Ishikawa (cell line): ENCODE data around the gene CCDC57.

Experiments used
- CEBPB ChIP-seq: IDR thresholded peaks from 2 replicates; pipeline ENCODE4 v1.6.1; 2012
- CREB1 ChIP-seq: IDR thresholded peaks from 2 replicates; pipeline ENCODE4 v1.6.1; 2012; ENCODE audit warnings: low read depth
- EGR1 ChIP-seq: IDR thresholded peaks from 2 replicates; pipeline ENCODE4 v1.6.1; 2012
- EP300 ChIP-seq: IDR thresholded peaks from 2 replicates; pipeline ENCODE4 v1.6.1; 2012; ENCODE audit warnings: borderline replicate concordance
- FOXM1 ChIP-seq: IDR thresholded peaks from 2 replicates; pipeline ENCODE4 v1.6.1; 2012; ENCODE audit warnings: low read depth, borderline replicate concordance
- NFIC ChIP-seq: IDR thresholded peaks from 2 replicates; pipeline ENCODE4 v1.6.1; 2012
- RAD21 ChIP-seq: IDR thresholded peaks from 2 replicates; pipeline ENCODE4 v1.6.1; 2012; ENCODE audit warnings: low read depth
- TAF1 ChIP-seq: IDR thresholded peaks from 2 replicates; pipeline ENCODE4 v1.6.1; 2012; ENCODE audit warnings: low read depth, mild to moderate bottlenecking
- TCF12 ChIP-seq: IDR thresholded peaks from 2 replicates; pipeline ENCODE4 v1.6.1; 2012; ENCODE audit warnings: low read depth
- TEAD4 ChIP-seq: IDR thresholded peaks from 2 replicates; pipeline ENCODE4 v1.6.1; 2012
- YY1 ChIP-seq: IDR thresholded peaks from 2 replicates; pipeline ENCODE4 v1.6.1; 2012; ENCODE audit warnings: low read depth
- ZBTB7A ChIP-seq: IDR thresholded peaks from 2 replicates; pipeline ENCODE4 v1.6.1; 2012; ENCODE audit warnings: low read depth
- TF ChIP-seq, protein P1 (sequence below): IDR thresholded peaks from 2 replicates; pipeline ENCODE4 v1.6.1; 2012
- TF ChIP-seq, protein P2 (sequence below): IDR thresholded peaks from 2 replicates; pipeline ENCODE4 v1.6.1; 2012; ENCODE audit warnings: low read depth, mild to moderate bottlenecking
- TF ChIP-seq, protein P3 (sequence below): IDR thresholded peaks from 2 replicates; pipeline ENCODE4 v1.6.1; 2012

The CCDC57 gene

DNA sequence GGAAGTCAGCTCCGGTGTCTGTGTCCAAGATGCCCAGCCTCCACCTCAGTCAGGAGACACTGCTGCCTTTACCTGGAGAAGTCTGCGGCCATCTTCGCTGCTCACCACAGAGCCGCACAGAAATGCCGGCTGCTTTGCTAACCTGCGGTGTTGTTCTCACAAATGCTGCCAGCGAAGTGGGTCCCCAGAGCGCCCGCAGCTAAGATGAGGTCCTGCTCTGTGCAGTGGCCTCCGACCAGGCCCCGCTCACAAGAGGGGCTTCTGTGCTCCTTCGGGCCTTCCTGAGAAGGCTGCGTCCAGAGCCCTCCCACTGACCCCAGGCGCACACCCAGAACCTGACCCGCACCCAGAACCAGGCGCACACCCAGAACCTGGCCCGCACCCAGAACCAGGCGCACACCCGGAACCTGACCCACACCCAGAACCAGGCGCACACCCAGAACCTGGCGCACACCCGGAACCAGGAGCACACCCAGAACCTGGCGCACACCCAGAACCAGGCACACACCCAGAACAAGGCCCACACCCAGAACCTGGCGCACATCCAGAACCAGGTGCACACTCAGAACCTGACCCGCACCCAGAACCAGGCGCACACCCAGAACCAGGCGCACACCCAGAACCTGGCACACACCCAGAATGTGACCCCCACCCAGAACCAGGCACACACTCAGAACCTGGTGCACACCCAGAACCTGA lies 63.1 kb downstream of the CCDC57 start:
- TF ChIP-seq, protein P1, sequence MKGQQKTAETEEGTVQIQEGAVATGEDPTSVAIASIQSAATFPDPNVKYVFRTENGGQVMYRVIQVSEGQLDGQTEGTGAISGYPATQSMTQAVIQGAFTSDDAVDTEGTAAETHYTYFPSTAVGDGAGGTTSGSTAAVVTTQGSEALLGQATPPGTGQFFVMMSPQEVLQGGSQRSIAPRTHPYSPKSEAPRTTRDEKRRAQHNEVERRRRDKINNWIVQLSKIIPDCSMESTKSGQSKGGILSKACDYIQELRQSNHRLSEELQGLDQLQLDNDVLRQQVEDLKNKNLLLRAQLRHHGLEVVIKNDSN = no peak
- TF ChIP-seq, protein P2, sequence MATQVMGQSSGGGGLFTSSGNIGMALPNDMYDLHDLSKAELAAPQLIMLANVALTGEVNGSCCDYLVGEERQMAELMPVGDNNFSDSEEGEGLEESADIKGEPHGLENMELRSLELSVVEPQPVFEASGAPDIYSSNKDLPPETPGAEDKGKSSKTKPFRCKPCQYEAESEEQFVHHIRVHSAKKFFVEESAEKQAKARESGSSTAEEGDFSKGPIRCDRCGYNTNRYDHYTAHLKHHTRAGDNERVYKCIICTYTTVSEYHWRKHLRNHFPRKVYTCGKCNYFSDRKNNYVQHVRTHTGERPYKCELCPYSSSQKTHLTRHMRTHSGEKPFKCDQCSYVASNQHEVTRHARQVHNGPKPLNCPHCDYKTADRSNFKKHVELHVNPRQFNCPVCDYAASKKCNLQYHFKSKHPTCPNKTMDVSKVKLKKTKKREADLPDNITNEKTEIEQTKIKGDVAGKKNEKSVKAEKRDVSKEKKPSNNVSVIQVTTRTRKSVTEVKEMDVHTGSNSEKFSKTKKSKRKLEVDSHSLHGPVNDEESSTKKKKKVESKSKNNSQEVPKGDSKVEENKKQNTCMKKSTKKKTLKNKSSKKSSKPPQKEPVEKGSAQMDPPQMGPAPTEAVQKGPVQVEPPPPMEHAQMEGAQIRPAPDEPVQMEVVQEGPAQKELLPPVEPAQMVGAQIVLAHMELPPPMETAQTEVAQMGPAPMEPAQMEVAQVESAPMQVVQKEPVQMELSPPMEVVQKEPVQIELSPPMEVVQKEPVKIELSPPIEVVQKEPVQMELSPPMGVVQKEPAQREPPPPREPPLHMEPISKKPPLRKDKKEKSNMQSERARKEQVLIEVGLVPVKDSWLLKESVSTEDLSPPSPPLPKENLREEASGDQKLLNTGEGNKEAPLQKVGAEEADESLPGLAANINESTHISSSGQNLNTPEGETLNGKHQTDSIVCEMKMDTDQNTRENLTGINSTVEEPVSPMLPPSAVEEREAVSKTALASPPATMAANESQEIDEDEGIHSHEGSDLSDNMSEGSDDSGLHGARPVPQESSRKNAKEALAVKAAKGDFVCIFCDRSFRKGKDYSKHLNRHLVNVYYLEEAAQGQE = no peak
- TF ChIP-seq NFIC (no peak), TAF1 (no peak), ZBTB7A (no peak), TCF12 (no peak), RAD21 (no peak), CEBPB (no peak), FOXM1 (no peak), TEAD4 (no peak), YY1 (no peak), EP300 (no peak), EGR1 (no peak), CREB1 (no peak)
- TF ChIP-seq, protein P3, sequence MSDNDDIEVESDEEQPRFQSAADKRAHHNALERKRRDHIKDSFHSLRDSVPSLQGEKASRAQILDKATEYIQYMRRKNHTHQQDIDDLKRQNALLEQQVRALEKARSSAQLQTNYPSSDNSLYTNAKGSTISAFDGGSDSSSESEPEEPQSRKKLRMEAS = no peak

DNA sequence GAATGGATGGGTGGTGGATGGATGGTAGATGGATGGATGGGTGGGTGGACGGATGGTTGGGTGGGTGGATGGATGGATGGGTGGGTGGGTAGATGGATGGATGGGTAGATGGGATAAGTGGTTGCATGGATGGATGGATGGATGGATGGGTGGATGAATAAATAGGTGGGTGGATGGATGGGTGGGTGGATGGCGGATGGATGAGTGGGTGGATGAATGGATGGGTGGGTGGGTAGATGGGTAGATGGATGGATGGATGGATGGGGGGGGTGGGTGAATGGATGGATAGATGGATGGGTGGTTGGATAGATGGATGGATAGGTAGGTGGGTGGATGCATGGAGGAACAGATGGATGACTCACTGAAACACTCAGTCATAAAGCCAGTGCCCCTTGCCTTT lies 63.6 kb downstream of the CCDC57 start:
- TF ChIP-seq, protein P2 = no peak
- TF ChIP-seq TCF12 = no peak
- TF ChIP-seq TEAD4 = no peak

DNA sequence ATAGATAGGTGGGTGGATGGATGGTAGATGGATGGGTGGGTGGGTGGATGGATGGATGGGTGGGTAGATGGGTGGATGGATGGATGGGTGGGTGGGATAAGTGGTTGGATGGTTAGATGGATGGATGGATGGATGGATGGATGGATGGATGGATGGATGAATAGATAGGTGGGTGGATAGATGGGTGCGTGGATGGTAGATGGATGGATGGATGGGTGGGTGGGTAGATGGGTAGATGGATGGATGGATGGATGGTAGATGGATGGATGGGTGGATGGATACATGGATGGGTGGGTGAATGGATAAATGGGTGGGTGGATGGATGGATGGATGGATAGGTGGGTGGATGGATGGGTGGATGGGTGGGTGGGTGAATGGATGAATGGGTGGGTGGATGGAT lies 64.6 kb downstream of the CCDC57 start:
- no peak for TF ChIP-seq RAD21
- TF ChIP-seq ZBTB7A = no peak

DNA sequence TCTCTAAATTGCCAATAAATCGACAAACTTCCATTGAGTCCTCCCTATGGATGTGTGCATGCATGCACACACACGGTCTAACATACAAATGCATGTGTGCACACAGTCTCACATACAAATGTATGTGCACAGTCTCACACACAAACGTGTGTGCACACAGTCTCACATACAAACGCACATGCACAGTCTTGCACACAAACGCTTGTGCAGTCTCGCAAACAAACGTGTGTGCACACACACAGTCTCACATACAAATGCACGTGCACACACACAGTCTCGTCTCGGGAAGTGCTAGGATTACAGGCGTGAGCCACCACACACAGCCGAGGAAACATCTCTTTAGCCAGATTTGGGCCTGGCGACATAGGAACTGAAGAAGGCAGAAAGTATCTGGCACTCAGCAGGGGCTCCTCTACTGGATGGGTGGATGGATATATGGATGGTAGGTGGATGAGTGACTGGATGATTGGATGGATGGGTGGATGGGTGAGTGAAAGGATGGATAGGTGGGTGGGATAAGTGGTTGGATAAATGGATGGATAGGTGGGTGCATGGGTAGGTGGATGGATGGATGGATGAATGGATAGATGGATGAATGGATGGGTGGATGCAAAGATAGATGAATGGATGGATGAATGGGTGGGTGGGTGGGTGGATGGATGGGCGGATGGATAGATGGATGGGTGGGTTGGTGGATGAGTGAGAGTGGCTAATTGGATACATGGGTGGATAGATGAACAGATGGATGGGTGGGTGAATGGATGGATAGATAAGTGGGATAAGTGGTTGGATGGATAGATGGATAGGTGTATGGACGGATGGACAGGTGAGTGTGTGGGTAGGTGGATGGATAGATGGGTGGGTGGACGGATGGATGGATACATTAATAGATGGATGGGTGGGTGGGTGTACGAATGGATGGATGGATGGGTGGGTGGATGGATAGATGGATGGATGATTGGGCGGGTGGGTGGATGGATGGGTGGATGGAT lies 65.7 kb downstream of the CCDC57 start:
- no peak for TF ChIP-seq NFIC
- TF ChIP-seq, protein P1 = no peak
- TF ChIP-seq CREB1 = no peak
- no peak for TF ChIP-seq EGR1
- no peak for TF ChIP-seq RAD21
- no peak for TF ChIP-seq YY1
- TF ChIP-seq TAF1 = no peak
- TF ChIP-seq, protein P2 = no peak
- TF ChIP-seq TEAD4 = no peak
- no peak for TF ChIP-seq EP300
- no peak for TF ChIP-seq FOXM1
- TF ChIP-seq CEBPB = no peak
